ENCODE results near the gene HNRNPA1. TPM values are rescaled to one million over a fixed set of nuclear protein-coding genes. Genes with fewer than 3 reads are reported as not detected.

HNRNPA1 gene
- polyA plus RNA-seq, 1 donor from 2014 or later, result 613 TPM

- H3K36me3 ChIP-seq (ENCODE audit: insufficient read depth, low read length), result no peaks in the 10 kb centered on the region
- peaks cover 7% of the 10 kb centered on the region for H3F3A ChIP-seq (ENCODE audit: insufficient read depth, low read length, poor library complexity, severe bottlenecking)
- no peak overlapping the region for H3K27ac ChIP-seq (ENCODE audit: low read length)
- H3K9me3 ChIP-seq (ENCODE audit: low read length), result no peaks in the 10 kb centered on the region
- TF ChIP-seq, protein P1, sequence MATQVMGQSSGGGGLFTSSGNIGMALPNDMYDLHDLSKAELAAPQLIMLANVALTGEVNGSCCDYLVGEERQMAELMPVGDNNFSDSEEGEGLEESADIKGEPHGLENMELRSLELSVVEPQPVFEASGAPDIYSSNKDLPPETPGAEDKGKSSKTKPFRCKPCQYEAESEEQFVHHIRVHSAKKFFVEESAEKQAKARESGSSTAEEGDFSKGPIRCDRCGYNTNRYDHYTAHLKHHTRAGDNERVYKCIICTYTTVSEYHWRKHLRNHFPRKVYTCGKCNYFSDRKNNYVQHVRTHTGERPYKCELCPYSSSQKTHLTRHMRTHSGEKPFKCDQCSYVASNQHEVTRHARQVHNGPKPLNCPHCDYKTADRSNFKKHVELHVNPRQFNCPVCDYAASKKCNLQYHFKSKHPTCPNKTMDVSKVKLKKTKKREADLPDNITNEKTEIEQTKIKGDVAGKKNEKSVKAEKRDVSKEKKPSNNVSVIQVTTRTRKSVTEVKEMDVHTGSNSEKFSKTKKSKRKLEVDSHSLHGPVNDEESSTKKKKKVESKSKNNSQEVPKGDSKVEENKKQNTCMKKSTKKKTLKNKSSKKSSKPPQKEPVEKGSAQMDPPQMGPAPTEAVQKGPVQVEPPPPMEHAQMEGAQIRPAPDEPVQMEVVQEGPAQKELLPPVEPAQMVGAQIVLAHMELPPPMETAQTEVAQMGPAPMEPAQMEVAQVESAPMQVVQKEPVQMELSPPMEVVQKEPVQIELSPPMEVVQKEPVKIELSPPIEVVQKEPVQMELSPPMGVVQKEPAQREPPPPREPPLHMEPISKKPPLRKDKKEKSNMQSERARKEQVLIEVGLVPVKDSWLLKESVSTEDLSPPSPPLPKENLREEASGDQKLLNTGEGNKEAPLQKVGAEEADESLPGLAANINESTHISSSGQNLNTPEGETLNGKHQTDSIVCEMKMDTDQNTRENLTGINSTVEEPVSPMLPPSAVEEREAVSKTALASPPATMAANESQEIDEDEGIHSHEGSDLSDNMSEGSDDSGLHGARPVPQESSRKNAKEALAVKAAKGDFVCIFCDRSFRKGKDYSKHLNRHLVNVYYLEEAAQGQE (IDR thresholded peaks at IDR 0.05; ENCODE audit: borderline replicate concordance), result no peak
- no peak for TF ChIP-seq CTCF (IDR thresholded peaks at IDR 0.05; ENCODE audit: poor library complexity, severe bottlenecking)
- TF ChIP-seq RAD21 (conservative IDR thresholded peaks at IDR 0.05), result no peak
- TF ChIP-seq MXI1 (conservative IDR thresholded peaks at IDR 0.05; ENCODE audit: poor library complexity, severe bottlenecking), result no peak
- TF ChIP-seq POLR2AphosphoS5 (IDR thresholded peaks at IDR 0.05), result no peak
- no peak for TF ChIP-seq EZH2 (IDR thresholded peaks at IDR 0.05; ENCODE audit: borderline replicate concordance, insufficient read depth, low read length, poor library complexity, severe bottlenecking)
- TF ChIP-seq EP300 (conservative IDR thresholded peaks at IDR 0.05; ENCODE audit: poor library complexity, severe bottlenecking), result no peak
- no peak for TF ChIP-seq SMC3 (conservative IDR thresholded peaks at IDR 0.05; ENCODE audit: poor library complexity)
- no peak for TF ChIP-seq TAF1 (IDR thresholded peaks at IDR 0.05; ENCODE audit: low read depth)
- H3K27me3 ChIP-seq (ENCODE audit: insufficient read depth, low read depth, low read length), result no peaks in the 10 kb centered on the region
- no peak overlapping the region for H3K9ac ChIP-seq (ENCODE audit: low read length)
- no peak overlapping the region for H3K4me3 ChIP-seq (ENCODE audit: low read length)
- H3K9me2 ChIP-seq (ENCODE audit: insufficient read depth, low read length), result no peaks in the 10 kb centered on the region
- H3K79me2 ChIP-seq (replicated peaks; ENCODE audit: insufficient read depth, low read length), result peaks cover 64% of the 10 kb centered on the region
- H4K20me1 ChIP-seq (ENCODE audit: insufficient read depth), result no peaks in the 10 kb centered on the region
- H2AFZ ChIP-seq (ENCODE audit: low read depth, low read length), result no peak overlapping the region
- H3K4me2 ChIP-seq (ENCODE audit: low read length), result no peak overlapping the region
Measured at GRCh38 chr12:54276368-54276767, 4.2 kb upstream of the HNRNPA1 start.

GRCh38 chr12:54277823-54278276 lies 2.7 kb upstream of the HNRNPA1 start:
- peaks cover 7% of the 10 kb centered on the region for H3F3A ChIP-seq (ENCODE audit: insufficient read depth, low read length, poor library complexity, severe bottlenecking)
- no peak overlapping the region for H2AFZ ChIP-seq (ENCODE audit: low read depth, low read length)
- H3K4me2 ChIP-seq (ENCODE audit: low read length), result peak overlapping the region; percentile 77
- H3K9me2 ChIP-seq (ENCODE audit: insufficient read depth, low read length), result no peaks in the 10 kb centered on the region
- peaks cover under 1% of the 10 kb centered on the region for H3K36me3 ChIP-seq (ENCODE audit: insufficient read depth, low read length)
- no peak for TF ChIP-seq TAF1 (IDR thresholded peaks at IDR 0.05; ENCODE audit: low read depth)
- TF ChIP-seq SMC3 (conservative IDR thresholded peaks at IDR 0.05; ENCODE audit: poor library complexity), result no peak
- no peak for TF ChIP-seq EZH2 (IDR thresholded peaks at IDR 0.05; ENCODE audit: borderline replicate concordance, insufficient read depth, low read length, poor library complexity, severe bottlenecking)
- no peak for TF ChIP-seq EP300 (conservative IDR thresholded peaks at IDR 0.05; ENCODE audit: poor library complexity, severe bottlenecking)
- no peak for TF ChIP-seq RAD21 (conservative IDR thresholded peaks at IDR 0.05)
- TF ChIP-seq MXI1 (conservative IDR thresholded peaks at IDR 0.05; ENCODE audit: poor library complexity, severe bottlenecking), result no peak
- TF ChIP-seq CTCF (IDR thresholded peaks at IDR 0.05; ENCODE audit: poor library complexity, severe bottlenecking), result no peak
- TF ChIP-seq, protein P1 (IDR thresholded peaks at IDR 0.05; ENCODE audit: borderline replicate concordance), result no peak
- TF ChIP-seq POLR2AphosphoS5 (IDR thresholded peaks at IDR 0.05), result no peak
- H3K79me2 ChIP-seq (replicated peaks; ENCODE audit: insufficient read depth, low read length), result peaks cover 64% of the 10 kb centered on the region
- H3K9ac ChIP-seq (ENCODE audit: low read length), result peak overlapping the region; percentile 90
- H3K9me3 ChIP-seq (ENCODE audit: low read length), result no peaks in the 10 kb centered on the region
- H4K20me1 ChIP-seq (ENCODE audit: insufficient read depth), result peaks cover 3% of the 10 kb centered on the region
- H3K27ac ChIP-seq (ENCODE audit: low read length), result peak overlapping the region; percentile 97
- no peaks in the 10 kb centered on the region for H3K27me3 ChIP-seq (ENCODE audit: insufficient read depth, low read depth, low read length)
- peak overlapping the region; percentile 74 for H3K4me3 ChIP-seq (ENCODE audit: low read length)
